Upper lobe of left lung (tissue), 6 donors: Measurements from ENCODE around the gene PDS5A. TPM values are rescaled to one million over a fixed set of nuclear protein-coding genes. Genes with fewer than 3 reads are reported as not detected.
"Not testable (repeated sequence)": the region's sequence is repeated elsewhere in the genome, so short reads cannot be mapped to it uniquely, and the experiment has no call there.

Experiments used
- ATAC-seq, 2 donors: fragments of 200-7000 bp; cut with Tn5 transposase; one replicate each; pipeline ENCODE4 v1.9.1; 2022; ENCODE audit warnings: mild to moderate bottlenecking in 2 of 2, moderate library complexity in 2 of 2; ENCODE audit not compliant: low FRiP score in 2 of 2
- DNase-seq, 2 donors: peaks; one replicate each; pipeline ENCODE4 v3.0.0-alpha.2; 2019 to 2020
- H3K27ac ChIP-seq, 4 donors: fragments of 200-600 bp; sonication (generic); one replicate each; pipeline ENCODE4 v1.5.1; 2016 to 2019
- H3K27me3 ChIP-seq, 4 donors: fragments of 200-600 bp; sonication (generic); one replicate each; pipeline ENCODE4 v1.5.1; 2017 to 2019
- H3K36me3 ChIP-seq, 4 donors: fragments of 200-600 bp; sonication (generic); one replicate each; pipeline ENCODE4 v1.5.1; 2016 to 2019
- H3K4me1 ChIP-seq, 4 donors: fragments of 200-600 bp; sonication (generic); one replicate each; pipeline ENCODE4 v1.5.1; 2018 to 2019
- H3K4me3 ChIP-seq, 4 donors: fragments of 200-600 bp; sonication (generic); one replicate each; pipeline ENCODE4 v1.5.1; 2017 to 2019; ENCODE audit warnings: mild to moderate bottlenecking in 2 of 4, moderate library complexity in 1 of 4
- H3K9me3 ChIP-seq, 4 donors: fragments of 200-600 bp; sonication (generic); one replicate each; pipeline ENCODE4 v1.5.1; 2018 to 2019
- EP300 ChIP-seq, 4 donors: sonication (generic); formaldehyde crosslinking; IDR thresholded peaks; one replicate each; pipeline ENCODE4 v1.5.1; 2017; ENCODE audit warnings: antibody characterized with exemption in 4 of 4, control low read depth in 2 of 4
- POLR2A ChIP-seq, 4 donors: fragments of 450-650 bp; IDR thresholded peaks; one replicate each; pipeline ENCODE4 v1.5.1; 2016 to 2017; ENCODE audit warnings: antibody characterized with exemption in 4 of 4, mild to moderate bottlenecking in 2 of 4
- POLR2AphosphoS5 ChIP-seq, 2 donors: sonication (generic); formaldehyde crosslinking; IDR thresholded peaks; one replicate each; pipeline ENCODE4 v1.5.1; 2017; ENCODE audit warnings: antibody characterized with exemption in 2 of 2
- WGBS, 2 donors: methylation state at CpG; one replicate each; pipeline ENCODE4 v1.1.5; 2017 to 2018; 5-methylcytosine and 5-hydroxymethylcytosine counted together
- total RNA-seq, 6 donors: library from RNA; depleted of rRNA in 4 of 6; stranded (reverse); fragments of >200 nt in 4 of 6; gene quantifications; one replicate each; pipeline versions ENCODE4 v1.1.0 to v1.2.1, GENCODE V29; 2016 to 2021
- TF ChIP-seq, protein P1 (sequence below), 6 experiments: fragments of 450-650 bp in 4 of 6; fragments of 200-600 bp in 2 of 6; sonication (generic) in 2 of 6; IDR thresholded peaks; one replicate each; pipeline ENCODE4 v1.5.1; 2016 to 2019; ENCODE audit warnings: antibody characterized with exemption in 6 of 6
- donor health status: DM: no; HTN: no; CAD: no; lungs with moderate emphysema.
- donor health status: DM: no; HTN: yes; CAD: no; lungs with severe emphysema.

The PDS5A gene
- total RNA-seq, 6 donors from 2014 or later = 40.3 to 112 (median 69.6) TPM

- Histone ChIP-seq H3K27ac (no peak overlapping the region), H3K4me3 (no peak overlapping the region), H3K9me3 (no peaks in the 10 kb centered on the region), H3K27me3 (no peaks in the 10 kb centered on the region), H3K36me3 (peaks cover 3 to 70% (median 13%) of the 10 kb centered on the region in 4 donors), H3K4me1 (no peaks in the 10 kb centered on the region)
- no peak for ATAC-seq
- DNase-seq = no peak
- 100% methylated on average over 1 of the region's 1 CpG for WGBS, 2 donors
- TF ChIP-seq POLR2A (IDR thresholded peaks at IDR 0.05) (no peak), EP300 (IDR thresholded peaks at IDR 0.05) (no peak)
These were observed 72.1 kb downstream of the PDS5A start for GRCh38 chr4:39905656-39906055.

GRCh38 chr4:39905019-39905418, 72.7 kb downstream of the PDS5A start:
- H3K4me1 ChIP-seq, ATAC-seq, H3K9me3 ChIP-seq, H3K4me3 ChIP-seq, H3K27me3 ChIP-seq, H3K27ac ChIP-seq, DNase-seq: not testable (repeated sequence)
- H3K36me3 ChIP-seq = peaks cover 2 to 74% (median 16%) of the 10 kb centered on the region in 4 donors
- WGBS, 2 donors = 87 to 96% methylated on average over 6 of the region's 6 CpGs

DNA sequence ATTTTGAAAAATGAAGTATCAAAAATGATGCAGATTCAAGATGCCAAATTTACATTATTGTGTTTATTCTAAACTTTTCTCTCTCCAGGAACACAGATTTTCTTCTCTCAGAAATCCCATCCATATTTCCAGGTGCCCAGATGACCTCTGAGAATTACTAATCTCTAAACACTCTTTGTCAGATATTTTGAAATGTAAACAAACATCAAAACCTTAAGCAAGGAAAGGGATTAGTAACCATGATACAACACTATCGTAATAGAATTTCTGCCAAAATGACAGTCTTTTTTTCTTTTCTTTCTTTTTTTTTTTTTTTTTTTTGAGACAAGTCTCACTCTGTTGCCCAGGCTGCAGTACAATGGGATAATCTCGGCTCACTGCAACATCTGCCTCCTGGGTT, 76.7 kb downstream of the PDS5A start:
- DNase-seq (no peak), ATAC-seq (no peak)
- H3K4me3 ChIP-seq = no peak overlapping the region
- H3K4me1 ChIP-seq = no peaks in the 10 kb centered on the region
- peaks cover 30 to 85% (median 40%) of the 10 kb centered on the region in 4 donors for H3K36me3 ChIP-seq
- 60 to 88% methylated on average over 2 of the region's 2 CpGs for WGBS, 2 donors
- no peaks in the 10 kb centered on the region for H3K9me3 ChIP-seq
- H3K27ac ChIP-seq = no peak overlapping the region
- no peaks in the 10 kb centered on the region for H3K27me3 ChIP-seq
- TF ChIP-seq POLR2A (IDR thresholded peaks at IDR 0.05) = no peak
- no peak for TF ChIP-seq POLR2AphosphoS5 (IDR thresholded peaks at IDR 0.05)
- TF ChIP-seq, protein P1, sequence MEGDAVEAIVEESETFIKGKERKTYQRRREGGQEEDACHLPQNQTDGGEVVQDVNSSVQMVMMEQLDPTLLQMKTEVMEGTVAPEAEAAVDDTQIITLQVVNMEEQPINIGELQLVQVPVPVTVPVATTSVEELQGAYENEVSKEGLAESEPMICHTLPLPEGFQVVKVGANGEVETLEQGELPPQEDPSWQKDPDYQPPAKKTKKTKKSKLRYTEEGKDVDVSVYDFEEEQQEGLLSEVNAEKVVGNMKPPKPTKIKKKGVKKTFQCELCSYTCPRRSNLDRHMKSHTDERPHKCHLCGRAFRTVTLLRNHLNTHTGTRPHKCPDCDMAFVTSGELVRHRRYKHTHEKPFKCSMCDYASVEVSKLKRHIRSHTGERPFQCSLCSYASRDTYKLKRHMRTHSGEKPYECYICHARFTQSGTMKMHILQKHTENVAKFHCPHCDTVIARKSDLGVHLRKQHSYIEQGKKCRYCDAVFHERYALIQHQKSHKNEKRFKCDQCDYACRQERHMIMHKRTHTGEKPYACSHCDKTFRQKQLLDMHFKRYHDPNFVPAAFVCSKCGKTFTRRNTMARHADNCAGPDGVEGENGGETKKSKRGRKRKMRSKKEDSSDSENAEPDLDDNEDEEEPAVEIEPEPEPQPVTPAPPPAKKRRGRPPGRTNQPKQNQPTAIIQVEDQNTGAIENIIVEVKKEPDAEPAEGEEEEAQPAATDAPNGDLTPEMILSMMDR (IDR thresholded peaks at IDR 0.05) = no peak

GRCh38 chr4:39899291-39899690, 78.4 kb downstream of the PDS5A start:
- DNase-seq = no peak
- Histone ChIP-seq H3K27me3 (no peaks in the 10 kb centered on the region), H3K27ac (no peak overlapping the region), H3K4me1 (no peaks in the 10 kb centered on the region), H3K9me3 (no peaks in the 10 kb centered on the region), H3K36me3 (peaks cover 31 to 96% (median 46%) of the 10 kb centered on the region in 4 donors), H3K4me3 (no peak overlapping the region)
- 86 to 87% methylated on average over 3 of the region's 3 CpGs for WGBS, 2 donors
- ATAC-seq = no peak
- TF ChIP-seq POLR2A (IDR thresholded peaks at IDR 0.05) (no peak), EP300 (IDR thresholded peaks at IDR 0.05) (no peak), POLR2AphosphoS5 (IDR thresholded peaks at IDR 0.05) (no peak)
- TF ChIP-seq, protein P1 (IDR thresholded peaks at IDR 0.05) = no peak

DNA sequence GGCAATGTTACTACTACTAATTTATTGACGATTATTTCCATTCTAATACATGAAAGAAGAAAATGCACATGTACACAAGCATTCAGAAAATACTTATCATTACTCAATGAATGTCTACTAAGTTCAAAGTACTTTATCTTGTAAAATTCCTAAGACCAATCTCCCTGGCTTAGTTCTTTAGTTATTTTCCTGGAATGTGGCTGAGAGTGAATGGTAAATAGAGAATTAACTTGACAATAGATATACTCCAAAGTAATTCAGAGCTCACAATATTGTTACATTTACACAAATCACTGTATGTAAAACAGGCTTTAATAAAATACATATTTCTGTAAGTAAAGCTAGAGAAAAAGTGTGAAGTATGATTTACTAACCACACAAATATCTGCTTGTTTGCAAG, 79.7 kb downstream of the PDS5A start:
- no peak overlapping the region for H3K4me3 ChIP-seq
- H3K4me1 ChIP-seq = no peaks in the 10 kb centered on the region
- WGBS, 2 donors = 83 to 89% methylated on average over 1 of the region's 1 CpG
- H3K9me3 ChIP-seq = no peaks in the 10 kb centered on the region
- no peak for ATAC-seq
- no peak for DNase-seq
- TF ChIP-seq POLR2AphosphoS5 (IDR thresholded peaks at IDR 0.05) = no peak
- no peak for TF ChIP-seq EP300 (IDR thresholded peaks at IDR 0.05)
- TF ChIP-seq POLR2A (IDR thresholded peaks at IDR 0.05) = no peak
- TF ChIP-seq, protein P1 (IDR thresholded peaks at IDR 0.05) = no peak
- H3K27me3 ChIP-seq = no peaks in the 10 kb centered on the region
- H3K27ac ChIP-seq = no peak overlapping the region
- H3K36me3 ChIP-seq = peaks cover 31 to 100% (median 46%) of the 10 kb centered on the region in 4 donors

GRCh38 chr4:39893693-39894072, 84.0 kb downstream of the PDS5A start:
- H3K27ac ChIP-seq = no peak overlapping the region
- H3K4me1 ChIP-seq = no peaks in the 10 kb centered on the region
- TF ChIP-seq POLR2AphosphoS5 (IDR thresholded peaks at IDR 0.05) (no peak), EP300 (IDR thresholded peaks at IDR 0.05) (no peak), POLR2A (IDR thresholded peaks at IDR 0.05) (no peak)
- TF ChIP-seq, protein P1 (IDR thresholded peaks at IDR 0.05) = no peak
- no peak overlapping the region for H3K4me3 ChIP-seq
- 97 to 98% methylated on average over 3 of the region's 3 CpGs for WGBS, 2 donors
- no peak for ATAC-seq
- DNase-seq = no peak
- H3K9me3 ChIP-seq = no peaks in the 10 kb centered on the region
- peaks cover 32 to 88% (median 48%) of the 10 kb centered on the region in 4 donors for H3K36me3 ChIP-seq
- H3K27me3 ChIP-seq = no peaks in the 10 kb centered on the region
